ENCODE data around the gene GALNT16.
A peak's percentile ranks its signal among the peaks of the same experiment; 100 is the strongest.

Gene GALNT16

DNA sequence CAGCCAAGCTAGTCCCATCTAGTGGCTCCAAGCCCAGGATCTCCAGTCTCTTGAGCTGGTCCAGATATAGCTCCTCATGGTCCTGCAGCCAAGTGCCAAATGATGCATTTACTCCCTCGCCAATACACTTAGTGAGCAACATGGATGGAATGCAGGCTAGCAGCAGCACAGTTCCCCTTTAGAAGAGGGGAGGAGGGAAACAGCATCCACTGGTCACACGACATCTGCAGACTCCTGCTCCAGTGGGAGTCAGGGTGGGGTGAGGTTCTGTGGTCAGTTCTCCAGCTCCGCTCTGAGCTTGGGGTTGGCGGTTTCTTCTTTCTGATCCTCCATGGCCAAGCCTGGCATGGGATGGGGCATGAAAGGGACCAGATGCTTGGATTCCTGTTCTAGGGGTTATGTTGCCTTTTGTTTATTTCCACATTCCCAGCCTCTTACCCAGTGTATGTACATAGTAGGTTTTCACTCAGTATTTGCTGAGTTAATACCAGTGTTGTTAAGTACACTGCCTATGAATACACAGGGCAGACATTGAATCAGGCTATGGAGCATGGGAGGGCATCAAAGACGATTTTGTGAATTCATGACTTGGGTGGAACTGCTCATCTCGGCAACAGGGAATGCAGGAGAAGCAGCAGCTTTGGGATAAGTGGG, 57.3 kb downstream of the GALNT16 start:
- no peak for DNase-seq (ENCODE audit: low spot score)

- DNase-seq (ENCODE audit: low spot score): no peak
Measured at GRCh38 chr14:69317780-69318179, 57.8 kb downstream of the GALNT16 start.

GRCh38 chr14:69318241-69318640, 58.3 kb downstream of the GALNT16 start:
- DNase-seq (ENCODE audit: low spot score): peak; percentile 81

DNA sequence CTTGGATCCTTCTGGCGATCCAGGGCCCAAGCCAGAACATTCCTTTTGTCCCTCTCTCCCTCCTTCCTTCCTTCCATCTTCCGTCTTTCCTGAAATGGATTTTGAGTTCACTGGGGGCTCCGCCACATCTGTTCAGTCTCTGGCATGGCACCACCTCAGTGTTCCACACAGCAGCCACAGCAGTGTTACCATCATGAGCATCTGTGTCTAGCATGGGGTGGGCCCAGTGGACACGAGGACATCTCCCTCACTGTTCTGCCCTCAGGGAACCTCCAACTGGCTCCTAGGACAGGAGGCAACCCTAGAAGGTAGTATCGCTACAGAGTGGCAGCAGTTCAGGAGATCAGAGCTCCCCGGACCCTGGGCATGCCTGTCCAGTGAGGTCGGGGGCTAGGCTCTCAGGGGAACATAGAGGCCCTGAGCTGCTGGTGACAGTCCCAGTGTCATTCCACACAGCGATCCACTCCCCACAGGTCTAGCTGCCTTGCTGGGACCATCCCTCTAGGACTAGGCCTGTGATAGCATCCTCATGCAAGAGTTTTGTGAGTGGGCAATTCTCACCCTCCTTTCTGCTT, 59.0 kb downstream of the GALNT16 start:
- DNase-seq (ENCODE audit: low spot score): no peak

DNA sequence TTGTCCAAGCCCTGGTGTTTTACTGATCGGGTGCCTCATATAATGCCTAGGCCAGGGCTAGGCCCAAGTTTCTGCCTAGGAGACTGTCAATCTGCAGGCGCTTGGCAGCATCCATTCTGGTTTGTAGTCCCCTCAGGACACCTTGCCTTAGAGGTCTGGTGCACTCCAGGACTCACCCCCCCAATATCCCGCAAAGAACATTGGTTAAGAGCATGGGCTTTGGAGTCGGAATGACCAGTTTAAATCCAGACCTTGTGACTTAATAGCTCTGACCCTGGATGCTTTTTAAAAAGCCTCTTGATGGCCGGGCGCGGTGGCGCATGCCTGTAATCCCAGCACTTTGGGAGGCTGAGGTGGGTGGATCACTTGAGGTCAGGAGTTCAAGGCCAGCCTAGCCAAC, 60.0 kb downstream of the GALNT16 start:
- DNase-seq (ENCODE audit: low spot score): no peak

GRCh38 chr14:69320581-69321365, 60.8 kb downstream of the GALNT16 start:
- no peak for DNase-seq (ENCODE audit: low spot score)

GRCh38 chr14:69321601-69322330, 61.8 kb downstream of the GALNT16 start:
- DNase-seq (ENCODE audit: low spot score): no peak

GRCh38 chr14:69323266-69323998, 63.5 kb downstream of the GALNT16 start:
- DNase-seq (ENCODE audit: low spot score): no peak

GRCh38 chr14:69323999-69324282, 64.0 kb downstream of the GALNT16 start:
- DNase-seq (ENCODE audit: low spot score): no peak

DNA sequence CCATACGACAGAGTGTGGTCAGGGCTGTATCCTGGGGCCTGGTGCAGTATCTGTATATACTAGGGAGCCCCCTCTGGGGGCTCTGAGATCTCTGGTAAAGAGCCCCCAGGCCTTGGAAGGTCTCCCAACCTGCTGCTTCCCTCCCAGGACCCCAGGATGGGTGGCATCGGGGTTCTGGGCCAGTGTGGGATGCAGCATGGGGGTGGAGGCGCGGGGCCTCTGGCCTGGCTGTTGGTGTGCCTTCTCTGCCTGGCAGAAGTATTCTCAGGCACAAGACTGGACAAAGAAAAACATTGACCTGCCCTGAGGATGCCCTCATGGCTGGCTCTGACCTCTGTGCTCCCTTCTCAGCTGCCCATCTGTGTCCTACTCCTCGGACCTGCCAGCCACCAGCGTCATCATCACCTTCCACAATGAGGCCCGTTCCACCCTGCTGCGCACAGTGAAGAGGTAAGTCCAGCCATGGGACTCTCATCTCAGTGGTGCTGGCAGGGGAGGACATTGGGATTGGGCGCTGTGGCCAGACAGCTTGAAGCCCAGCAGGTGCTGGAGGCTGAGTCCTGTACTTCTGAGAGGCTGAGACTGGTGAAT, 64.5 kb downstream of the GALNT16 start:
- DNase-seq (ENCODE audit: low spot score): no peak

DNA sequence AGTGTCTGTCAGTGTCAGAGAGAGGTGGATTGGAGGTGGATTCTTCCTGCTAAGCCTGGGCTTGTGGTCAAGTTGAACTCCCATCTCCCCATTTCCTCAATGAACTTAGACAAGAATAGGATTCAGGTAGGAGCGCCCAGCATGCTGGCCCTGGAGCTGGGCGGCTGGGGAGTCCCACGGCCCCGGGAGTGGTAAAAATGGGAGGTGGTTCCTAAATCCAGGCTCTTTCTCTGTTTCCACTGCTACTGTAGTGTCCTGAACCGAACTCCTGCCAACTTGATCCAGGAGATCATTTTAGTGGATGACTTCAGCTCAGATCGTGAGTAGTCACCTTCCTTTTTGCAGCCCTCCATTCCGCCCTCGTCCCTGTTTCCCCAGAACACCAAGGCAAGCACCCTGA, 65.1 kb downstream of the GALNT16 start:
- no peak for DNase-seq (ENCODE audit: low spot score)

- no peak for DNase-seq (ENCODE audit: low spot score)
Measured at GRCh38 chr14:69325646-69326265, 65.8 kb downstream of the GALNT16 start.

GRCh38 chr14:69326611-69327010, 66.7 kb downstream of the GALNT16 start:
- DNase-seq (ENCODE audit: low spot score): no peak

GRCh38 chr14:69327507-69327906, 67.5 kb downstream of the GALNT16 start:
- DNase-seq (ENCODE audit: low spot score): no peak

DNA sequence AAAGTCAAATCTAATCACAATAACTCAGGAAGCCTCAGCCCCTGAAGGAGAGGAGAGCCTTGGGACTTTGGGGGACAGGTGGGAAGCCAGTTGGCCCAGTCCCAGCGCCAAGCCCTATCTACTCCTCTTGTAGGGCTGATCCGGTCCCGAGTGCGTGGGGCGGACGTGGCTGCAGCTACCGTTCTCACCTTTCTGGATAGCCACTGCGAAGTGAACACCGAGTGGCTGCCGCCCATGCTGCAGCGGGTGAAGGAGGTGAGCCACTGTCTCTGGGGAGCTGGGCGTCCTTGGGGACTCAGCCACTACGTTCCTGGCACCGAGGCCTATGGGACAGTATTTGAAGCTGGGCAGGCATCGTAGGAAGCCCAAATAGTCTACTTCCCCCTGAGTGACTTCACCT, 68.4 kb downstream of the GALNT16 start:
- DNase-seq (ENCODE audit: low spot score): no peak

- DNase-seq (ENCODE audit: low spot score): no peak
Measured at GRCh38 chr14:69328765-69329164, 68.8 kb downstream of the GALNT16 start.

DNA sequence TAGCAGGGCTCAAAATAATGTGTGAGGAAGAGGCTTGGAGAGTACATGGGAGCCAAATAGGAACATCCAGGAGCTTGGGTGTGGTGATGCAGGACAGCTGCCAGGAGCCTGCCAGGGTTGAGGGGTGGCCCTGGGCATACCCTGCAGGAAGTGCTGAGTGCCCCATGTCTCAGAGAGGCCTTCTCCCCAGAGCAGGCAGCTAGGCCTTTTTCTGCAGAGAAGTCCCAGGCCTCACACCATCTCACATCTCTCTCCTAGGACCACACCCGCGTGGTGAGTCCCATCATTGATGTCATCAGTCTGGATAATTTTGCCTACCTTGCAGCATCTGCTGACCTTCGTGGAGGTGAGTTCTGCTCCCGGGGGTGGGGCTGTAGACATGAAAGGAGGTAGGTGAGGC, 71.2 kb downstream of the GALNT16 start:
- no peak for DNase-seq (ENCODE audit: low spot score)

- DNase-seq (ENCODE audit: low spot score): no peak
Measured at GRCh38 chr14:69332782-69333395, 72.9 kb downstream of the GALNT16 start.

GRCh38 chr14:69333791-69334337, 73.9 kb downstream of the GALNT16 start:
- DNase-seq (ENCODE audit: low spot score): no peak

DNA sequence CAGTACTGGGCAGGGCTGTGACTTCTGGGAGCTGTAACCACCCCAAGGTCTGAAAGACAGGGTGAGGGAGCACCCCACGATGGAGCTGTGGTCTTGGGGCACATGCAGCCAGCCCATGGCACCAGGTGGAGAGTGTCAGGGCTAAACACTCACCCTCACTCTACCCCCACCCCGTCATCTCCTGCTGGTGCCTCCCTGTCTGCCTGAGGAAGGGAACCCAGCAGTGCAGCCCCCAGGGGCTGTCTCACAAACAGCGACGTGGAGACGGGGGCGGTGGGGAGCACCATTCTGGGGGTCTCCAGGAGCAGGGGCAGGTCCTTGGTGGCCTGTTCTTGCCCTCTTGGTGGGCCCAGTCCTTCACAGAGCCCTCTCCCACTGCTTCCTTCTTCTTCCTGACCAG, 74.6 kb downstream of the GALNT16 start:
- no peak for DNase-seq (ENCODE audit: low spot score)

GRCh38 chr14:69335371-69335771, 75.4 kb downstream of the GALNT16 start:
- DNase-seq (ENCODE audit: low spot score): no peak
